Stomach (tissue), 9 donors: ENCODE results near the gene FREM2. TPM values are rescaled to one million over a fixed set of nuclear protein-coding genes. Genes with fewer than 3 reads are reported as not detected.
A peak's percentile ranks its signal among the peaks of the same experiment; 100 is the strongest.

Experiments
- DNase-seq, 2 donors: peaks; one replicate each; pipeline versions ENCODE4 v3.0.0 to v3.0.0-alpha.2; 2013 to 2019
- H3K27ac ChIP-seq, 5 donors: fragments of 200-600 bp in 4 of 5; sonication (generic) in 4 of 5; one replicate each; pipeline ENCODE4 v1.5.1; 2013 to 2019; ENCODE audit warnings: mild to moderate bottlenecking in 1 of 5, moderate library complexity in 1 of 5
- H3K27me3 ChIP-seq, 3 donors: fragments of 200-600 bp; sonication (generic); one replicate each; pipeline ENCODE4 v1.5.1; 2017 to 2019; ENCODE audit warnings: mixed run types in 1 of 3
- H3K36me3 ChIP-seq, 4 donors: fragments of 200-600 bp; sonication (generic); 1 replicate in 3 of 4; 2 replicates in 1 of 4; pipeline ENCODE4 v1.5.1; 2016 to 2019
- H3K4me1 ChIP-seq, 4 donors: fragments of 200-600 bp; sonication (generic); one replicate each; pipeline ENCODE4 v1.5.1; 2016 to 2019
- H3K4me3 ChIP-seq, 4 donors: fragments of 200-600 bp; sonication (generic) in 3 of 4; one replicate each; pipeline ENCODE4 v1.5.1; 2016 to 2019; ENCODE audit warnings: mild to moderate bottlenecking in 1 of 4
- H3K9me3 ChIP-seq, 4 donors: fragments of 200-600 bp; sonication (generic); one replicate each; pipeline ENCODE4 v1.5.1; 2016 to 2019
- CTCF ChIP-seq, 7 experiments: fragments of 450-650 bp in 4 of 7; fragments of 200-600 bp in 3 of 7; sonication (generic) in 3 of 7; IDR thresholded peaks; one replicate each; pipeline ENCODE4 v1.5.1; 2016 to 2019; ENCODE audit warnings: antibody characterized with exemption in 7 of 7, control low read depth in 2 of 7, mild to moderate bottlenecking in 1 of 7
- EP300 ChIP-seq: sonication (generic); formaldehyde crosslinking; IDR thresholded peaks from one replicate; pipeline ENCODE4 v1.6.1; 2017; ENCODE audit warnings: antibody characterized with exemption
- POLR2A ChIP-seq, 4 donors: fragments of 450-650 bp; IDR thresholded peaks; one replicate each; pipeline ENCODE4 v1.6.1; 2016; ENCODE audit warnings: antibody characterized with exemption in 4 of 4, control low read depth in 2 of 4, mild to moderate bottlenecking in 1 of 4, moderate library complexity in 1 of 4
- POLR2AphosphoS5 ChIP-seq, 3 donors: sonication (generic); formaldehyde crosslinking; IDR thresholded peaks; one replicate each; pipeline ENCODE4 v1.6.1; 2016; ENCODE audit warnings: antibody characterized with exemption in 3 of 3
- WGBS, 5 donors: extraction: QIAGEN DNeasy Blood & Tissue Kit in 3 of 5; methylation state at CpG; one replicate each; pipeline versions ENCODE4 v1.1.5 to v1.1.7; 2013 to 2018; 5-methylcytosine and 5-hydroxymethylcytosine counted together
- intact Hi-C: fragments of 100-400 bp; cut with DNase I; formaldehyde crosslinking; loops from one replicate; pipeline ENCODE4 v1.15.1; 2023; ENCODE audit warnings: low total_unique reads
- polyA plus RNA-seq, 3 donors: library from polyadenylated mRNA; stranded (reverse); fragments of 200-250 nt; gene quantifications; one replicate each; pipeline ENCODE4 v1.2.3, GENCODE V29; 2013
- total RNA-seq, 5 donors: library from RNA; depleted of rRNA; stranded (reverse); fragments of >200 nt; gene quantifications; one replicate each; pipeline versions ENCODE4 v1.1.0 to v1.2.3, GENCODE V29; 2014 to 2016
- donor health status: healthy with polysubstance abuse.
- donor health status: Bipolar disorder and iron deficiency.
- donor health status: healthy.

FREM2 gene
- total and polyA plus RNA-seq, 8 donors, result 0.37 to 18.0 (median 1.3) TPM

GRCh38 chr13:38781539-38781938, 94.7 kb downstream of the FREM2 start:
- no peak overlapping the region for H3K27ac ChIP-seq
- no peaks in the 10 kb centered on the region for H3K9me3 ChIP-seq
- no peaks in the 10 kb centered on the region for H3K27me3 ChIP-seq
- no peak for TF ChIP-seq CTCF (IDR thresholded peaks at IDR 0.05)
- TF ChIP-seq POLR2A (IDR thresholded peaks at IDR 0.05), result no peak
- no peak for TF ChIP-seq POLR2AphosphoS5 (IDR thresholded peaks at IDR 0.05)
- TF ChIP-seq EP300, result no peak
- H3K4me1 ChIP-seq, result peaks cover 0 to 14% (median 0%) of the 10 kb centered on the region in 4 donors
- H3K36me3 ChIP-seq, result no peaks in the 10 kb centered on the region
- 89 to 94% (median 93%) methylated on average over 3 of the region's 3 CpGs for WGBS, 5 donors
- DNase-seq, result no peak
- no peak overlapping the region for H3K4me3 ChIP-seq
- intact Hi-C loops, result no loop called here

GRCh38 chr13:38784036-38784880, 97.4 kb downstream of the FREM2 start:
- Histone ChIP-seq H3K9me3 (no peaks in the 10 kb centered on the region), H3K27me3 (no peaks in the 10 kb centered on the region), H3K4me1 (peaks cover 0 to 18% (median 2%) of the 10 kb centered on the region in 4 donors), H3K27ac (peak overlapping the region in 4 of 5 donors; percentile 28 to 76 (median 70)), H3K36me3 (no peaks in the 10 kb centered on the region), H3K4me3 (peak overlapping the region; percentile 11 to 38 (median 13))
- intact Hi-C loops, result no loop called here
- DNase-seq, result peak; percentile 57 to 63
- WGBS, 5 donors, result 45 to 58% (median 53%) methylated on average over 15 of the region's 15 CpGs
- TF ChIP-seq CTCF (IDR thresholded peaks at IDR 0.05) (no peak), POLR2AphosphoS5 (IDR thresholded peaks at IDR 0.05) (no peak), POLR2A (IDR thresholded peaks at IDR 0.05) (no peak), EP300 (no peak)

- WGBS, 5 donors, result 22 to 44% (median 26%) methylated on average over 2 of the region's 2 CpGs
- Histone ChIP-seq H3K27me3 (no peaks in the 10 kb centered on the region), H3K4me1 (peaks cover 0 to 18% (median 2%) of the 10 kb centered on the region in 4 donors), H3K27ac (peak overlapping the region in 4 of 5 donors; percentile 28 to 75 (median 52)), H3K4me3 (peak overlapping the region; percentile 11 to 38 (median 13)), H3K9me3 (no peaks in the 10 kb centered on the region), H3K36me3 (no peaks in the 10 kb centered on the region)
- peak in 1 of 2 donors; percentile 57 for DNase-seq
- intact Hi-C loops, result no loop called here
- no peak for TF ChIP-seq EP300
- no peak for TF ChIP-seq POLR2AphosphoS5 (IDR thresholded peaks at IDR 0.05)
Measured at GRCh38 chr13:38785042-38785441, 98.2 kb downstream of the FREM2 start.

- Histone ChIP-seq H3K4me3 (peak overlapping the region; percentile 11 to 38 (median 13)), H3K4me1 (peaks cover 0 to 18% (median 2%) of the 10 kb centered on the region in 4 donors), H3K27ac (peak overlapping the region in 4 of 5 donors; percentile 28 to 75 (median 52)), H3K36me3 (no peaks in the 10 kb centered on the region), H3K27me3 (no peaks in the 10 kb centered on the region), H3K9me3 (no peaks in the 10 kb centered on the region)
- intact Hi-C loops, result no loop called here
- TF ChIP-seq POLR2A (IDR thresholded peaks at IDR 0.05) (no peak), EP300 (no peak), POLR2AphosphoS5 (IDR thresholded peaks at IDR 0.05) (no peak), CTCF (IDR thresholded peaks at IDR 0.05) (no peak)
- DNase-seq, result no peak
- WGBS, 5 donors, result 13 to 30% (median 18%) methylated on average over 1 of the region's 1 CpG
Measured at GRCh38 chr13:38785490-38785889, 98.6 kb downstream of the FREM2 start.

- 61 to 80% (median 73%) methylated on average over 1 of the region's 1 CpG for WGBS, 5 donors
- no peak for DNase-seq
- intact Hi-C loops, result no loop called here
- Histone ChIP-seq H3K4me1 (peaks cover 0 to 18% (median 2%) of the 10 kb centered on the region in 4 donors), H3K27ac (peak overlapping the region in 2 of 5 donors; percentile 3 to 16), H3K4me3 (no peak overlapping the region), H3K36me3 (no peaks in the 10 kb centered on the region), H3K9me3 (no peaks in the 10 kb centered on the region), H3K27me3 (no peaks in the 10 kb centered on the region)
- TF ChIP-seq EP300, result no peak
- no peak for TF ChIP-seq CTCF (IDR thresholded peaks at IDR 0.05)
- no peak for TF ChIP-seq POLR2AphosphoS5 (IDR thresholded peaks at IDR 0.05)
- no peak for TF ChIP-seq POLR2A (IDR thresholded peaks at IDR 0.05)
Measured at GRCh38 chr13:38787550-38787949, 100.7 kb downstream of the FREM2 start.
